ENCODE data around the gene ECM1.

DNA sequence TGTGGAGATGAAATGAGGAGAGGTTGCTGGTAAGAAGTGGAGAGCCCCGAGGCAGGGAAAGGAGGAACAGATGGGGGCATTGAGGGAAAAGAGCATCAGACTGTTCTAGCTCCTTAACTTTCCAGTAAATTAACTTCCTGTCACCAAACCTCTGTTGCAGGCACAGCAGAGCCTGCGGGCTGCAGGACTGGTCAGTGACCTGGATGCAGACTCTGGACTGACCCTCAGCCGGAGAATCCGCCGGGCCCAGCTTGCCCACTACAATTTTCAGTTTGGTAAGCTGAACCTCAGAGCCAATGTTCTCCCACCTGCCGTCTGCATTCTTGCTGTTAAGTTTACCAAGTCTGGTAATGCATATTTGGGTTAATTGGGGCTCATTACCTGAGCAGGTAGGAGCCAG lies 2.5 kb upstream of the ECM1 start:
- TF ChIP-seq, protein P1, sequence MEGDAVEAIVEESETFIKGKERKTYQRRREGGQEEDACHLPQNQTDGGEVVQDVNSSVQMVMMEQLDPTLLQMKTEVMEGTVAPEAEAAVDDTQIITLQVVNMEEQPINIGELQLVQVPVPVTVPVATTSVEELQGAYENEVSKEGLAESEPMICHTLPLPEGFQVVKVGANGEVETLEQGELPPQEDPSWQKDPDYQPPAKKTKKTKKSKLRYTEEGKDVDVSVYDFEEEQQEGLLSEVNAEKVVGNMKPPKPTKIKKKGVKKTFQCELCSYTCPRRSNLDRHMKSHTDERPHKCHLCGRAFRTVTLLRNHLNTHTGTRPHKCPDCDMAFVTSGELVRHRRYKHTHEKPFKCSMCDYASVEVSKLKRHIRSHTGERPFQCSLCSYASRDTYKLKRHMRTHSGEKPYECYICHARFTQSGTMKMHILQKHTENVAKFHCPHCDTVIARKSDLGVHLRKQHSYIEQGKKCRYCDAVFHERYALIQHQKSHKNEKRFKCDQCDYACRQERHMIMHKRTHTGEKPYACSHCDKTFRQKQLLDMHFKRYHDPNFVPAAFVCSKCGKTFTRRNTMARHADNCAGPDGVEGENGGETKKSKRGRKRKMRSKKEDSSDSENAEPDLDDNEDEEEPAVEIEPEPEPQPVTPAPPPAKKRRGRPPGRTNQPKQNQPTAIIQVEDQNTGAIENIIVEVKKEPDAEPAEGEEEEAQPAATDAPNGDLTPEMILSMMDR (IDR thresholded peaks at IDR 0.05; ENCODE audit: control extremely low read depth in 1 of 3, insufficient read depth in 1 of 3, low read depth in 1 of 3, low read length in 3 of 3), result no peak
- TF ChIP-seq, protein P2, sequence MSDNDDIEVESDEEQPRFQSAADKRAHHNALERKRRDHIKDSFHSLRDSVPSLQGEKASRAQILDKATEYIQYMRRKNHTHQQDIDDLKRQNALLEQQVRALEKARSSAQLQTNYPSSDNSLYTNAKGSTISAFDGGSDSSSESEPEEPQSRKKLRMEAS (IDR thresholded peaks at IDR 0.05), result no peak
- TF ChIP-seq POLR2AphosphoS5 (IDR thresholded peaks at IDR 0.05; ENCODE audit: low read depth, low read length), result no peak
- TF ChIP-seq GABPA (IDR thresholded peaks at IDR 0.05; ENCODE audit: borderline replicate concordance, insufficient read depth, low read length), result no peak
- no peak for TF ChIP-seq SUZ12 (IDR thresholded peaks at IDR 0.05; ENCODE audit: low read length)
- no peak for TF ChIP-seq SIX5 (IDR thresholded peaks at IDR 0.05; ENCODE audit: low read depth, low read length)
- no peak for TF ChIP-seq CHD2 (IDR thresholded peaks at IDR 0.05; ENCODE audit: low read length)
